ENCODE measurements around the gene HINFP. TPM values are rescaled to one million over a fixed set of nuclear protein-coding genes. Genes with fewer than 3 reads are reported as not detected.
"Not testable (repeated sequence)": the region's sequence is repeated elsewhere in the genome, so short reads cannot be mapped to it uniquely, and the experiment has no call there.

The HINFP gene
- total RNA-seq, 1 experiment from 2014 or later = 11.1 TPM

- DNase-seq (ENCODE audit: low read depth) = no peak
Observed at GRCh38 chr11:119154178-119154577, 32.8 kb downstream of the HINFP start.

GRCh38 chr11:119155733-119156492 lies 34.5 kb downstream of the HINFP start:
- DNase-seq (ENCODE audit: low read depth) = peak; percentile 30

DNA sequence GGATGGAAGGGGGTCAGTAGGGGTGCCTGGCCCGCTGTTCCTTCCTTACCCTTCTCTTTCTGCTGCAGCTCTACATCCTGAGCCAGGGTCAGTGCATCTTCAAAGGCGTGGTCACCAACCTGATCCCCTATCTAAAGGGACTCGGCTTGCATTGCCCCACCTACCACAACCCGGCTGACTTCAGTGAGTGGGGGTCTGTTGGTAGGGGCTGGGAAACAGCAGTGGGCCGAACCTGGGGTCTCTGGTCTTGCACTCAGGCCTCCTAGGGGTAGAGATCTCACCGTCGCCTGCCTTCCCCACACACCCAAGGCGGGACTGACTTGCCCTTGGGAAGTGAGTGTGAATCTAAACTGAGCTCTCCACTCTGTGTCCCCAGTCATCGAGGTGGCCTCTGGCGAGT lies 35.1 kb downstream of the HINFP start:
- DNase-seq (ENCODE audit: low read depth) = no peak

- DNase-seq (ENCODE audit: low read depth) = no peak
Observed at GRCh38 chr11:119157063-119157462, 35.7 kb downstream of the HINFP start.

- no peak for DNase-seq (ENCODE audit: low read depth)
Observed at GRCh38 chr11:119158467-119158866, 37.1 kb downstream of the HINFP start.

DNA sequence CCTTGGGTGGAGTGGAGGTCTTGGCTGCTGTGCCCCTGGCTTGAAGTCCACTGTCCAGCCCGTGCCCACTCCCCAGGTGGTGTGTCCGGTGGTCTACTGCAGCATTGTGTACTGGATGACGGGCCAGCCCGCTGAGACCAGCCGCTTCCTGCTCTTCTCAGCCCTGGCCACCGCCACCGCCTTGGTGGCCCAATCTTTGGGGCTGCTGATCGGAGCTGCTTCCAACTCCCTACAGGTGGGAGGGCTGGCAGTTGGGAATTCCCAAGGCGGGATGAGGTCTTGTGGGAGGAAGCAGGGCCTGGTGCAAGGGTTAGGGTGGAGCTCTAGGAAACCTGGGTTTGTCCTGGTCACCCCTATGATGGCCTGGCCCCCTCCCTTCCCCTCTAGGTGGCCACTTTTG lies 38.8 kb downstream of the HINFP start:
- no peak for DNase-seq (ENCODE audit: low read depth)

- DNase-seq (ENCODE audit: low read depth) = no peak
Observed at GRCh38 chr11:119161871-119162270, 40.5 kb downstream of the HINFP start.

GRCh38 chr11:119166368-119167076 lies 45.1 kb downstream of the HINFP start:
- peak; percentile 66 for DNase-seq (ENCODE audit: low read depth)

GRCh38 chr11:119167077-119167458 lies 45.7 kb downstream of the HINFP start:
- DNase-seq (ENCODE audit: low read depth) = not testable (repeated sequence)

DNA sequence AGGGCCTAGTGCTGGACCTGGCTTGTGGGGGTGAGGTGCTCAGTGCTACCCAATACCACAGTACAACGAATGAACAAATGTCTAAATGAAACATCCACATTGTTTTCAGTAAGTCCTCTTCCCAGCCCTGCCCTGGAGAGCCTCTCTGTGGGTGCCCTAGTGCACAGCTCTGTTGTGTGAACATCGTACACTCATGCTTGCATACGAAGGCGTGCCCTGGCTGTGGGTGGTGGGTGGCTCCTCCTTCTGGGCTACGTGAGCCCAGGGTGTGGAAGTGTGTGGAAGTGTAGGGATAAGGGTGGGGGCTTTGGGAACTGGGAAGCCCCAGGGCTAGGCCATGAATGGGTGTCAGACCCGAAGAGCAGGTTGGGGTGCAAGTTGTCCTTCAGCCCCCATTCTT lies 46.6 kb downstream of the HINFP start:
- DNase-seq (ENCODE audit: low read depth) = no peak

- peak; percentile 82 for DNase-seq (ENCODE audit: low read depth)
Observed at GRCh38 chr11:119168471-119169281, 47.3 kb downstream of the HINFP start, which contains the start of gene NLRX1. NLRX1 (plus strand) TSS chr11:119168725; CDS start chr11:119171404, 2,679 bp downstream.

DNA sequence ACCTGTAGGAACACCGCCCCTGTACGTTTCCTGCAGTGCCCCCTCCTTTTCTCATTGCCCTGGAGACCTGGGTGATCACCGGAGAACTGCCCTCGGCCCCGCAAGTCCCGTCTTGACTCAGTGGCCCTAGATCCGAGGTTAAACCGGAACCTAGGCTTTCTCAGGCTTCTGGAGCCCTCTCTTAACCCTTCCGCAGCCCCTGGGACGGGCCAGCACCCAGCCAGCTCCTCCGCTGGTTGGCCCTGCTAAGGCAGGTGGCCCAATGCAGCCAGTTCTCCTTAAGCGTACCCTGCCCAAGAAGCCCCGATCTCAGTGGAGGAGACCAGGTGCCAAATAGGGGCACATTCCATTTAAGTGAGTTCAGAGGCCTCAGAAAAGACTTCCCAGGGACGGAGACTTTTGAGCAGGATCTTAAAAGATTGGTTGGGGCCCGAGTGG lies 47.9 kb downstream of the HINFP start:
- peak; percentile 43 for DNase-seq (ENCODE audit: low read depth)

GRCh38 chr11:119172513-119172912 lies 51.1 kb downstream of the HINFP start:
- no peak for DNase-seq (ENCODE audit: low read depth)

DNA sequence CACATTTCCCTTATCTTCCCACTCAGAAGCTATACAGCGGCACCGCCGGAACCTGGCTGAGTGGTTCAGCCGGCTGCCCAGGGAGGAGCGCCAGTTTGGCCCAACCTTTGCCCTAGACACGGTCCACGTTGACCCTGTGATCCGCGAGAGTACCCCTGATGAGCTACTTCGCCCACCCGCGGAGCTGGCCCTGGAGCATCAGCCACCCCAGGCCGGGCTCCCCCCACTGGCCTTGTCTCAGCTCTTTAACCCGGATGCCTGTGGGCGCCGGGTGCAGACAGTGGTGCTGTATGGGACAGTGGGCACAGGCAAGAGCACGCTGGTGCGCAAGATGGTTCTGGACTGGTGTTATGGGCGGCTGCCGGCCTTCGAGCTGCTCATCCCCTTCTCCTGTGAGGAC lies 52.1 kb downstream of the HINFP start:
- no peak for DNase-seq (ENCODE audit: low read depth)

- DNase-seq (ENCODE audit: low read depth) = peak; percentile 26
Observed at GRCh38 chr11:119175493-119176077, 54.2 kb downstream of the HINFP start.

GRCh38 chr11:119178166-119178680 lies 56.8 kb downstream of the HINFP start:
- DNase-seq (ENCODE audit: low read depth) = no peak

GRCh38 chr11:119179342-119179741 lies 58.0 kb downstream of the HINFP start:
- no peak for DNase-seq (ENCODE audit: low read depth)

GRCh38 chr11:119179983-119180382 lies 58.6 kb downstream of the HINFP start:
- DNase-seq (ENCODE audit: low read depth) = no peak

DNA sequence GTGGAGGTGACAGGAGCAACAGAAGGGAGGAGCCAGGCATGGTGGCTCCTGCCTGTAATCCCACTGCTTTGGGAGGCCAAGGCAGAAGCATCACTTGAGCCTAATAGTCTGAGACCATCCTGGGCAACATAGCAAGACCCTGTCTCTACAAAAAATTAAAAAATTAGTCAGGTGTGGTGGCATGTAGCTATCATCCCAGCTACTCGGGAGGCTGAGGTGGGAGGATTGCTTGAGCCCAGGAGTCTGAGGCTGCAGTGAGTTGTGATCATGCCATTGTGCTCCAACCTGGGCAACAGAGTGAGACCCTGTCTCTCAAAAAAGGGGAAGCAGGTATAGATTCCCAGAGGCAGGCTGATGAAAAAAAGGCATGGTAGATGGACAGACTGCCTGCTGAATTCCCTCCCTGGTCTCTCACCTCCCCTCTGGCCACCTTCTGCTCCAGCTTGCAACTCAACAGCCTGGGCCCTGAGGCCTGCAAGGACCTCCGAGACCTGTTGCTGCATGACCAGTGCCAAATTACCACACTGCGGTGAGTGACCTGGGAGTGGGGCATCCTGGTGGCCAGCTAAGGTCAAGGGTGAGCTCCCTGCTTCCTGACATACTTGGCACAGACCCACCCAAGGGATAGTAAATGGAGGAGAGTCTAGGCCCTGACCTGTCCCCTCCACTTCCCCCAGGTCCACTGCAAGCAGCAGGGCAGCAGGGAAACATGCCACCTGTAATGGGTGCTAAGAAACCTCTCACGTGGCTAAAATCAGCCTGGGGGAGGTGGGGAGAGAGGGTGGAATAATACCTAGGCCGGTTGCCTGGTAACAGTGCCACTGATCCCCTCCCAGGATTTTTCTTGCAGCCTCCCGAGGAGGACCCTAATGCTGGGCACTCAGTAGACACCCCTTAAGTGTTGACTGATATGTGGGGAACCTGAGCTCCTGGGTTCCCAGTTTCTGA lies 59.6 kb downstream of the HINFP start:
- no peak for DNase-seq (ENCODE audit: low read depth)

GRCh38 chr11:119181677-119182412 lies 60.5 kb downstream of the HINFP start:
- DNase-seq (ENCODE audit: low read depth) = no peak

All from LHCN-M2 (cell line).